ENCODE results near the gene RAP1GAP. TPM values are rescaled to one million over a fixed set of nuclear protein-coding genes. Genes with fewer than 3 reads are reported as not detected.

Gene RAP1GAP
- total and polyA plus RNA-seq, 4 donors = 5.6 to 64.7 (median 28.0) TPM

DNA sequence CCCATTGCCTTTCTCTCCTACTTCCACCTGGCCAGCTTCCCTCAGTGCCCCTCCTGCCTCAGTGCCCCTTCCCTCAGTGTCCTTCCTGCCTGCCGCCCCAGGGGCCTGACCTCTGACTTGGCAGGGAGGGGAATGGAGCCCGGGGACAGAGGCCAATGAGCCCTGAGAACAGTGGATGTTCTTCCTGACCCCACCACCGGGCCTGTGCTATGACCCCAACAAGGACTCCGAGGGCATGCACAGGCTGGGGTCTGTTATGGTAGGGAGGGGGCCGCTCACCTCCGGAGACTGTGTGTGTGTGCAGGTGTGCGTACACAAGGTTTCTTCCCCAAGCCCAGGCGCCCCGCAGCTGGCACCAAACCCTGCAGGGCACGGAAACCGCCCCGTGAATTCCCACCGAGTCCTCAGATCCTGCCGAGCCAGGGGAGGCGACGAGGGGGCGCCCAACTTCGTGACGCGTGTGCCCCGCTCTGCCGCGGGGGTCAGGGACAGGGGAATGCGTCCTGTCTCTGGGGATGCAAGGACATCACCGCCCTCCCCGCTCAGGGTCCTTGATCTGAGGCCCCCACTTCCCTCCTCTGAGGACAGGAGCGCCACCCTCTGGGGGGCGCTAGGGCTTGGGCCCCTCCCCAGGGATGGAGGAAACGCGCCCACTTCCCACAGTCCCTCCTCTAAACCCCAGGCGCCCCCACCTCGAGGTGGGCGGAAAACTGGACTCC lies 766 bp downstream of the RAP1GAP start:
- WGBS, 2 donors = 8 to 10% methylated on average over 29 to 33 of the region's 33 CpGs
- TF ChIP-seq, protein P1, sequence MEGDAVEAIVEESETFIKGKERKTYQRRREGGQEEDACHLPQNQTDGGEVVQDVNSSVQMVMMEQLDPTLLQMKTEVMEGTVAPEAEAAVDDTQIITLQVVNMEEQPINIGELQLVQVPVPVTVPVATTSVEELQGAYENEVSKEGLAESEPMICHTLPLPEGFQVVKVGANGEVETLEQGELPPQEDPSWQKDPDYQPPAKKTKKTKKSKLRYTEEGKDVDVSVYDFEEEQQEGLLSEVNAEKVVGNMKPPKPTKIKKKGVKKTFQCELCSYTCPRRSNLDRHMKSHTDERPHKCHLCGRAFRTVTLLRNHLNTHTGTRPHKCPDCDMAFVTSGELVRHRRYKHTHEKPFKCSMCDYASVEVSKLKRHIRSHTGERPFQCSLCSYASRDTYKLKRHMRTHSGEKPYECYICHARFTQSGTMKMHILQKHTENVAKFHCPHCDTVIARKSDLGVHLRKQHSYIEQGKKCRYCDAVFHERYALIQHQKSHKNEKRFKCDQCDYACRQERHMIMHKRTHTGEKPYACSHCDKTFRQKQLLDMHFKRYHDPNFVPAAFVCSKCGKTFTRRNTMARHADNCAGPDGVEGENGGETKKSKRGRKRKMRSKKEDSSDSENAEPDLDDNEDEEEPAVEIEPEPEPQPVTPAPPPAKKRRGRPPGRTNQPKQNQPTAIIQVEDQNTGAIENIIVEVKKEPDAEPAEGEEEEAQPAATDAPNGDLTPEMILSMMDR (IDR thresholded peaks at IDR 0.05; ENCODE audit: control extremely low read depth, extremely low read depth) = no peak
- Histone ChIP-seq H3K36me3 (ENCODE audit: control insufficient read depth in 4 of 4, insufficient read depth in 4 of 4, low read length in 4 of 4) (no peaks in the 10 kb centered on the region), H3K4me3 (no peak overlapping the region), H3K9ac (ENCODE audit: insufficient read depth in 1 of 2, low read length in 2 of 2) (no peak overlapping the region), H3K4me1 (ENCODE audit: control insufficient read depth in 5 of 5, insufficient read depth in 5 of 5, low read length in 5 of 5) (peaks cover 0 to 34% (median 16%) of the 10 kb centered on the region in 5 donors), H3K9me3 (ENCODE audit: control insufficient read depth in 4 of 4, insufficient read depth in 3 of 4, low read length in 3 of 4) (peaks cover 0 to 2% (median 0%) of the 10 kb centered on the region in 4 donors), H3K27me3 (ENCODE audit: control insufficient read depth in 3 of 3, insufficient read depth in 3 of 3, low read length in 2 of 3) (peaks cover 0 to 27% (median 9%) of the 10 kb centered on the region in 3 donors), H3K27ac (ENCODE audit: low read depth in 1 of 2, low read length in 1 of 2) (no peak overlapping the region)
- ATAC-seq (ENCODE audit: insufficient read depth, low FRiP score) (no peak), DNase-seq (no peak)

DNA sequence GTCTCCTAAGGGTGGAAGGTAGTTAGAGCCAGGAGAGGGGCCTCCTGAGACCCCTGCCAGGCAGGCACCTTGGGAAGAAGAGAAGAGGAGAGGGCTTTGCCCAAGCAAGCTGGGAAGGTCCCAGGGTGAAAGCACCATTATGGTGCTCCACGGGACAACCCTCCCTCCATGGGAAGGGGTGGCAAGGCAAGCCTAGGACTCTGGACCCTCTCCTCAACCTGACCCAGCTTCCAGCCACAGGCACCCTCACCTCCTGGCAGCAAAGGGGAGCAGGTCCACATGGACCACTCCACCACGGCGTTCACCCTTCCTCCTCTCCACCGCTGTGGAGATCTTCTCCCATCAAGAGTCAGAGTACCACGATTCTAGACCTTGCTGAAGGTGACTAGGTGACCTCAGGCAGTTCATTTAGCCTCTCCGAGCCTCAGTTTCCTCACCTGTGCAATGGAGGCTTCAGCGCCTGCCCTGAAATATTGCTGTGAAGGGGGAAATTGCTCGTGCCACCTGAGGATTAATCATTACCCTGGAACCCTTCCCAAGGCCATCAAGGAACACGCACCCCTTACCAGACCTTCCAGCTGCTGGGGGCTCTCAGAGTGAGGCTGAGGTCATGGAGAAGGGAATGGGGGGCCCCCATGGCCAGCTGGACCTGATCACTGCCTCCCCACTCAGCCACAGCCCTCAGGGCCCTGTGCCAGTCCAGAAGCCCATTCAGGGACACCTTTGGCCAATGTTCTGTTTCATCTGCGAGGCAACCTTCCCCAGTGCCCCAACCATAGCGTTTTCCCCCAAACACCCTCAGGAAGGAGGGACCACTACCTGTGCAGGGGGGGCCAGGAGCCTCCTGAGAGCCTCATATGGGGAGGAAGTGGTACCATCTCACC lies 1.6 kb downstream of the RAP1GAP start:
- peak in 1 of 3 donors; percentile 12 for DNase-seq
- H3K4me1 ChIP-seq (ENCODE audit: control insufficient read depth in 5 of 5, insufficient read depth in 5 of 5, low read length in 5 of 5) = peaks cover 0 to 26% (median 16%) of the 10 kb centered on the region in 5 donors
- peaks cover 0 to 2% (median 0%) of the 10 kb centered on the region in 4 donors for H3K9me3 ChIP-seq (ENCODE audit: control insufficient read depth in 4 of 4, insufficient read depth in 3 of 4, low read length in 3 of 4)
- TF ChIP-seq, protein P1 (IDR thresholded peaks at IDR 0.05; ENCODE audit: control extremely low read depth, extremely low read depth) = no peak
- peaks cover 4 to 27% (median 9%) of the 10 kb centered on the region in 3 donors for H3K27me3 ChIP-seq (ENCODE audit: control insufficient read depth in 3 of 3, insufficient read depth in 3 of 3, low read length in 2 of 3)
- ATAC-seq (ENCODE audit: insufficient read depth, low FRiP score) = no peak
- H3K36me3 ChIP-seq (ENCODE audit: control insufficient read depth in 4 of 4, insufficient read depth in 4 of 4, low read length in 4 of 4) = no peaks in the 10 kb centered on the region
- 81 to 86% methylated on average over 11 of the region's 11 CpGs for WGBS, 2 donors
- H3K27ac ChIP-seq (ENCODE audit: low read depth in 1 of 2, low read length in 1 of 2) = no peak overlapping the region
- H3K4me3 ChIP-seq = no peak overlapping the region
- H3K9ac ChIP-seq (ENCODE audit: insufficient read depth in 1 of 2, low read length in 2 of 2) = no peak overlapping the region

DNA sequence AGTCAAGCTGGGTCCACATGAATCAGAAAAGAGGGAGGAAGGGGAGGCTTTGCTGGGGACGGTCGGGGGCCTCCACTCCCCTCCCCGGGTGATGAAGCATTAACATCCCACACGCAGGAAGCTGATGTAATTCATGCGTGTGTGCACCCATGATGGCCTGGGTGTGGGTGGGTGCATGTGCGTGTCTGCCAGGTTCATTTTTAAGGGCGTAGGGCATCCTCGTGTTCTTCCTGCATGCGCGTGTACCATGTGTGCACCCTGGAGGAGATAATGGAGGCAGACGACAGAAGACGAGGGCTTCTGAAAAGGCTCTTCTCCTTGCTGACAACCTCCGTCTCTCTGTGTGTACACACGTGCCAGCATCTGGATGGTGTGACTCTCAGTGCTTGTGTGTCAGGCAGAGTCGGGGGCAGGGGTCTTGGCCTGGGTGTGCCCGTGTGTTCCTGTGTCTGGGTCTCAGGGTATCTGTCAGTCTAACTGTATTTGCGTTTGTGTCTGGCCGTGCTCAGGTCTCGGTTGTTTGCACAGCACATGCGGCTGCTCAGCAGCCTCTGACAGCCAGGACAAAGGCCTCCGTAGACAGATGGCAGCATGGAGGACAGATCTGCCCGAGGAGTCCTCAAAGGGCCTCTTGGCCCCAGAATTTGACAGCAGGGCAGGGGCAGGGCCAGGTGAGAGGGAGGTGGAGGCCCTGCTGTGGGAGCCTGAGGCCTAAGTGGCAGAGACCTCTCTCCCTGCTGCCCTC lies 2.4 kb downstream of the RAP1GAP start:
- Histone ChIP-seq H3K27me3 (ENCODE audit: control insufficient read depth in 3 of 3, insufficient read depth in 3 of 3, low read length in 2 of 3) (peaks cover 4 to 27% (median 9%) of the 10 kb centered on the region in 3 donors), H3K9me3 (ENCODE audit: control insufficient read depth in 4 of 4, insufficient read depth in 3 of 4, low read length in 3 of 4) (peaks cover 0 to 2% (median 0%) of the 10 kb centered on the region in 4 donors), H3K4me1 (ENCODE audit: control insufficient read depth in 5 of 5, insufficient read depth in 5 of 5, low read length in 5 of 5) (peaks cover 0 to 18% (median 14%) of the 10 kb centered on the region in 5 donors), H3K9ac (ENCODE audit: insufficient read depth in 1 of 2, low read length in 2 of 2) (no peak overlapping the region), H3K4me3 (no peak overlapping the region), H3K36me3 (ENCODE audit: control insufficient read depth in 4 of 4, insufficient read depth in 4 of 4, low read length in 4 of 4) (no peaks in the 10 kb centered on the region), H3K27ac (ENCODE audit: low read depth in 1 of 2, low read length in 1 of 2) (no peak overlapping the region)
- 62 to 69% methylated on average over 22 of the region's 22 CpGs for WGBS, 2 donors
- DNase-seq (peak in 1 of 3 donors; percentile 11), ATAC-seq (ENCODE audit: insufficient read depth, low FRiP score) (no peak)
- TF ChIP-seq, protein P1 (IDR thresholded peaks at IDR 0.05; ENCODE audit: control extremely low read depth, extremely low read depth) = no peak
